Mucosa of descending colon (tissue), 3 donors: Measurements from ENCODE around the gene WDR83. TPM values are rescaled to one million over a fixed set of nuclear protein-coding genes. Genes with fewer than 3 reads are reported as not detected.

Experiments used
- ATAC-seq: fragments of 200-7000 bp; cut with Tn5 transposase; one replicate; pipeline ENCODE4 v1.9.1; 2020; ENCODE audit warnings: mild to moderate bottlenecking, moderate library complexity
- DNase-seq, 3 donors: peaks; one replicate each; pipeline ENCODE4 v3.0.0-alpha.2; 2020
- H3K36me3 ChIP-seq: fragments of 200-600 bp; one replicate; pipeline ENCODE4 v1.8.0; 2021; ENCODE audit warnings: low read depth, mild to moderate bottlenecking
- H3K4me1 ChIP-seq: fragments of 200-600 bp; one replicate; pipeline ENCODE4 v1.8.0; 2021; ENCODE audit warnings: low read depth, mild to moderate bottlenecking
- H3K4me3 ChIP-seq: fragments of 200-600 bp; one replicate; pipeline ENCODE4 v1.8.0; 2021; ENCODE audit warnings: mild to moderate bottlenecking
- H3K9me3 ChIP-seq: fragments of 200-600 bp; one replicate; pipeline ENCODE4 v1.8.0; 2021; ENCODE audit warnings: mild to moderate bottlenecking
- intact Hi-C, 2 donors: fragments of 100-400 bp; cut with DNase I in 1 of 2; cut with micrococcal nuclease in 1 of 2; formaldehyde crosslinking; loops; one replicate each; pipeline versions ENCODE4 v1.11.0 to v1.11.1; 2022; cut with DNase I, micrococcal nuclease
- total RNA-seq, 3 donors: library from RNA; stranded (reverse); fragmentation: NEBNext Ultra II Directional in 2 of 3; extraction: Animal tissue kit (Norgen Biotek cat#: 25700) in 2 of 3; gene quantifications; one replicate each; pipeline versions ENCODE4 v1.2.1 to v1.2.4, GENCODE V29; 2021 to 2023
- TF ChIP-seq, protein P1 (sequence below): fragments of 200-600 bp; IDR thresholded peaks from one replicate; pipeline ENCODE4 v1.8.0; 2022; ENCODE audit warnings: antibody characterized with exemption, mild to moderate bottlenecking
- donor health status: DM: no; HTN: no; CAD: no; lungs with moderate emphysema.
- donor health status: DM: no; HTN: no; CAD: no.
- donor health status: DM: no; HTN: yes; CAD: no.

Gene WDR83
- total RNA-seq, 3 donors from 2014 or later: 6.4 to 13.4 (median 7.4) TPM

GRCh38 chr19:12681074-12681987 lies 14.7 kb downstream of the WDR83 start, which contains the start of gene DHPS:
DHPS (minus strand) TSS chr19:12681880; CDS start chr19:12681766, 114 bp downstream.
- peak; percentile 94 for ATAC-seq
- TF ChIP-seq, protein P1, sequence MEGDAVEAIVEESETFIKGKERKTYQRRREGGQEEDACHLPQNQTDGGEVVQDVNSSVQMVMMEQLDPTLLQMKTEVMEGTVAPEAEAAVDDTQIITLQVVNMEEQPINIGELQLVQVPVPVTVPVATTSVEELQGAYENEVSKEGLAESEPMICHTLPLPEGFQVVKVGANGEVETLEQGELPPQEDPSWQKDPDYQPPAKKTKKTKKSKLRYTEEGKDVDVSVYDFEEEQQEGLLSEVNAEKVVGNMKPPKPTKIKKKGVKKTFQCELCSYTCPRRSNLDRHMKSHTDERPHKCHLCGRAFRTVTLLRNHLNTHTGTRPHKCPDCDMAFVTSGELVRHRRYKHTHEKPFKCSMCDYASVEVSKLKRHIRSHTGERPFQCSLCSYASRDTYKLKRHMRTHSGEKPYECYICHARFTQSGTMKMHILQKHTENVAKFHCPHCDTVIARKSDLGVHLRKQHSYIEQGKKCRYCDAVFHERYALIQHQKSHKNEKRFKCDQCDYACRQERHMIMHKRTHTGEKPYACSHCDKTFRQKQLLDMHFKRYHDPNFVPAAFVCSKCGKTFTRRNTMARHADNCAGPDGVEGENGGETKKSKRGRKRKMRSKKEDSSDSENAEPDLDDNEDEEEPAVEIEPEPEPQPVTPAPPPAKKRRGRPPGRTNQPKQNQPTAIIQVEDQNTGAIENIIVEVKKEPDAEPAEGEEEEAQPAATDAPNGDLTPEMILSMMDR: no peak

GRCh38 chr19:12685831-12686230 lies 19.2 kb downstream of the WDR83 start:
- no peak for DNase-seq
- H3K4me3 ChIP-seq: no peak overlapping the region
- no peaks in the 10 kb centered on the region for H3K36me3 ChIP-seq
- H3K9me3 ChIP-seq: no peaks in the 10 kb centered on the region
- no peak for ATAC-seq
- H3K4me1 ChIP-seq: peaks cover 2% of the 10 kb centered on the region
- intact Hi-C loops: no loop called here
- TF ChIP-seq, protein P1: no peak

More at GRCh38 chr19:12681074-12681987, 14.7 kb downstream of the WDR83 start, which contains the start of gene DHPS:
- H3K4me1 ChIP-seq: peaks cover 12% of the 10 kb centered on the region
- H3K4me3 ChIP-seq: peak within 1 kb of the TSS; percentile 90
- DNase-seq: peak; percentile 88 to 97 (median 93)
- no peaks in the 10 kb centered on the region for H3K36me3 ChIP-seq
- no peaks in the 10 kb centered on the region for H3K9me3 ChIP-seq
- intact Hi-C loops: no loop called here

DNA sequence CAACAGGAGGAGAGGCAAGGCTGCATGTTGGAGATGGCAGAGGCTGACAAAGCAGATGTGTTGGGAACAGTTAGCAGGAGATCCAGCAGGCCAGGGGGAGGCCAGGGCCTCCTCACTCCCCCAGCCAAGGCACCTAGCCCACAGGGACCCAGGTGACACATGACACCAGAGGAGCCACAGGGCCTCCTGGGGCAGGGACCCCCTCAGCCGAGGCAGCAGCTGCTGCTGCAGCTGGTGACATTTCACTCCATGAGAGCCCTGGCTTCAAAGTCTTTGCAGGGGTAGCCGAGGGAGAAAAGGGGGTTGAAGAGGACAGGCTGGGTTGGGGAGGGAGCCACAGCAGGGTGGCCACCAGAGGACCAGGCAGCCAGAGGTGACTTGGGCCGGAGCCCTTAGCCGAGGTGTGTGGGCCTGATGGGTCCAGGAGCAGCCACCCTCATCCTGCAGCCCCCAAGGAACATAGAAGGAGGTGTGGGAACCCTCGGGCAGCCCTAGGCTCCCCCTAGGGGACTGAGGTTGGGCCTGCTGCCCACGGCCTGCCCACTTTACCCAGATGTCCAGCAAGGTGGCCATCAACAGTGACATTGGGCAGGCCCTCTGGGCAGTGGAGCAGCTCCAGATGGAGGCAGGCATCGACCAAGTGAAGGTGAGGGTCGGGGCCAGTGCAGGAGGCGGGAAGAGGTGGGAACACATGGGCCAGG lies 21.0 kb downstream of the WDR83 start, which contains the start of gene GNG14:
GNG14 (plus strand) TSS at position 503 of the 701 bp plus-strand sequence; CDS start at position 554, 51 bp downstream.
- intact Hi-C loops: no loop called here
- TF ChIP-seq, protein P1: no peak

GRCh38 chr19:12689012-12689411 lies 22.4 kb downstream of the WDR83 start:
- intact Hi-C loops: no loop called here
- Histone ChIP-seq H3K36me3 (no peaks in the 10 kb centered on the region), H3K9me3 (no peaks in the 10 kb centered on the region), H3K4me3 (no peak overlapping the region), H3K4me1 (no peaks in the 10 kb centered on the region)
- TF ChIP-seq, protein P1: no peak
- DNase-seq (peak in 1 of 3 donors; percentile 29), ATAC-seq (no peak)

More for the DNA sequence above, 21.0 kb downstream of the WDR83 start, which contains the start of gene GNG14:
- DNase-seq (peak in 1 of 3 donors; percentile 40), ATAC-seq (no peak)
- Histone ChIP-seq H3K9me3 (no peaks in the 10 kb centered on the region), H3K36me3 (no peaks in the 10 kb centered on the region), H3K4me1 (no peaks in the 10 kb centered on the region), H3K4me3 (no peak within 1 kb of the TSS)

DNA sequence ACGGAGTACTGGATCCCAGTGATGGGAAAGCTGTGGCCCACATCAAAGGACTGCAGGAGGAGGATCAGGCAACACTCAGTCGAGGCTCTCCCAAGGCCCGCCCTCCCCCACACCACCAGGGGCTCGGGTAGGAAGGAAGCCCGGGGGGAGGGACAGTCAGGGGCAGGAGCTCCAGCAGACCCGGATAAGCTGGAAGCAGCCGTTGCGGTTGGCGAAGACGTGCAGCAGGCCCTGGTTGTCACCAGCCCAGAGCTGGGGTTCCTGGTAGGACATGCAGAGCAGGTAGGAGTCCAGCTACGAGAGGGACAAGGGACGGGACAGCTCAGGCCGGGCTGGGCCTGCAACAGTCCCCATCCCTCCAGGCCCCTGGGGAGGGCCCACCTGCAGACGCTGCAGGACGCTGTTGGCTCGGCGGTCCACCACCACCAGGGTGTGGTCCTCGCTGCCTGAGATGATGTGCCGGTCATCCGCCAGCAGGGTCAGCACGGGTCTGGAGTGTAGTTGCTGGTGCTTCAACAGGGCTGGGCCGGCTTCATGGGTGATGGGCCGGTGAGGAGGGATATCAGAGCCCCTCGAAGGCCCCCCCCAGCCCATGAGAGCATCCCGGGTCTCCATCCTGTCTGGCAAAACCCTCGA lies 23.1 kb downstream of the WDR83 start:
- intact Hi-C loops: no loop called here
- no peak for ATAC-seq

More for the DNA sequence above, 23.1 kb downstream of the WDR83 start:
- DNase-seq: no peak
- TF ChIP-seq, protein P1: no peak
- no peak overlapping the region for H3K4me3 ChIP-seq
- H3K4me1 ChIP-seq: no peaks in the 10 kb centered on the region
- no peaks in the 10 kb centered on the region for H3K9me3 ChIP-seq
- H3K36me3 ChIP-seq: no peaks in the 10 kb centered on the region
